GM18508 (cell line): ENCODE measurements around the gene CCL4.

ENCODE experiments used
- ATAC-seq: cut with Tn5 transposase; IDR thresholded peaks from one replicate; pipeline ENCODE4 v1.9.1; 2021; ENCODE audit warnings: moderate number of reproducible peaks; ENCODE audit not compliant: insufficient read depth, unreplicated experiment

The CCL4 gene

GRCh38 chr17:36136036-36136435, 32.4 kb downstream of the CCL4 start:
- ATAC-seq: no peak

GRCh38 chr17:36136439-36136838, 32.8 kb downstream of the CCL4 start:
- ATAC-seq: no peak

- ATAC-seq: no peak
Measured at GRCh38 chr17:36142235-36142634, 38.6 kb downstream of the CCL4 start.

- no peak for ATAC-seq
Measured at GRCh38 chr17:36142806-36143205, 39.2 kb downstream of the CCL4 start.

GRCh38 chr17:36144014-36144413, 40.4 kb downstream of the CCL4 start:
- no peak for ATAC-seq

- ATAC-seq: no peak
Measured at GRCh38 chr17:36144981-36145729, 41.5 kb downstream of the CCL4 start.

GRCh38 chr17:36147601-36148000, 44.0 kb downstream of the CCL4 start:
- no peak for ATAC-seq

GRCh38 chr17:36148559-36149295, 45.1 kb downstream of the CCL4 start:
- peak; percentile 57 for ATAC-seq

GRCh38 chr17:36149296-36149820, 45.7 kb downstream of the CCL4 start:
- ATAC-seq: no peak

- ATAC-seq: no peak
Measured at GRCh38 chr17:36151891-36152638, 48.4 kb downstream of the CCL4 start.

GRCh38 chr17:36152639-36153120, 49.1 kb downstream of the CCL4 start:
- ATAC-seq: no peak

- ATAC-seq: no peak
Measured at GRCh38 chr17:36153895-36154610, 50.4 kb downstream of the CCL4 start.
